ENCODE data around the gene EEF1AKMT2. TPM values are rescaled to one million over a fixed set of nuclear protein-coding genes. Genes with fewer than 3 reads are reported as not detected.

Gene EEF1AKMT2
- total and polyA plus RNA-seq, 4 experiments from 2014 or later = 18.2 to 31.1 (median 22.1) TPM

- CTCF ChIA-PET (ENCODE audit: partially characterized antibody) = interaction anchor here (0.9 kb wide), 1 partner anchor 232 kb away, joined by 3 read pairs; no protein-coding TSS in a partner anchor
These were observed 29.4 kb downstream of the EEF1AKMT2 start for GRCh38 chr10:124762281-124762680.

DNA sequence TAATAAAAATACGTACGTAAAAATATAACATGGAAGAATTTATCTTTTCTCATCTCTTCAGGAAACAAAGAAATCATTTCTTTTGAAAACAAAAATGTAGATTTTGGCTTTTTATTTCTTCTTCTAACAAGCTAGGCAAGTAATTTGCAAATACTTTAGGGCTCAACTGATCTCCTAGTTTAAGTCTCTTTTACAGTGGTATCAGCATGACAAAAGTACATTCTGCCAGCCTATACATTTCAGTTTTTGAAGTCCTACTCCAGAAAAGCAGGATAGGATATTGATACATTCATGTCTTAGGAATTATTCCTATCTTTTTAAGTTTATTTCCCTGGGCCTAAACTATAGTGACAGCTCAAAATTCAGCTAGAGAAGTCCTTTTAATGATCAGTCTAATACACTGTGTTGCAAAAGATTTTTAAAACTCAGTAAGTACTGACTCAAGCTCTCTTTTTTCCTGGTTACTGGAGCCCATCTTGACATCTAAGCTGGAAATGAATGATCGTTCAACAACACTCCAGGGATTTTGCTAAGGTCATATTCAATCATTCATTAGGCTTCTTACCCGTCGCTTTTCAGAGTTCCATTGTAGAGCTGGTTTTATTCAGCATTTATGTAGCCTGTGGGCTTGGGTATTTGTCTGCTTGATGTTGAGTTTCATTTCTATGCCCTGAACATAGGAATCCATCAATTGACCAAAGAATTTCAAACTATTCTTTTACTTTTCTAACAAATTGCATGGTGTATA is 35.4 kb downstream of the EEF1AKMT2 start:
- peaks cover 0 to 3% (median 2%) of the 10 kb centered on the region in 4 donors for H3K4me1 Mint-ChIP-seq
- H3K36me3 ChIP-seq (ENCODE audit: insufficient read depth, low read length) = peaks cover 12% of the 10 kb centered on the region
- H3K27ac ChIP-seq (ENCODE audit: low read depth, low read length) = no peak overlapping the region
- H3K4me1 ChIP-seq (ENCODE audit: insufficient read depth, low read length) = no peaks in the 10 kb centered on the region
- H3K9me3 ChIP-seq (ENCODE audit: control insufficient read depth in 1 of 2, low read length in 2 of 2) = no peaks in the 10 kb centered on the region
- H3K4me3 Mint-ChIP-seq = no peak overlapping the region
- H3K4me3 ChIP-seq (ENCODE audit: low read length in 2 of 2) = no peak overlapping the region
- no peak for DNase-seq
- CTCF ChIA-PET (ENCODE audit: partially characterized antibody) = interaction anchor here (0.8 to 1.7 kb wide), 6 partner anchors 10 to 218 kb away, joined by 3 to 19 read pairs (median 4); no protein-coding TSS in a partner anchor
- H3K36me3 Mint-ChIP-seq = peaks cover 24 to 53% of the 10 kb centered on the region in 2 donors
- H3K9me3 Mint-ChIP-seq = no peaks in the 10 kb centered on the region
- POLR2A ChIA-PET (ENCODE audit: partially characterized antibody) = interaction anchor here (1.0 kb wide), 1 partner anchor 129 kb away, joined by 3 read pairs; no protein-coding TSS in a partner anchor
- no peaks in the 10 kb centered on the region for H3K27me3 Mint-ChIP-seq
- H3K27me3 ChIP-seq (ENCODE audit: insufficient read depth, low read length) = no peaks in the 10 kb centered on the region
- no peak overlapping the region for H3K27ac Mint-ChIP-seq
- intact Hi-C loops (cut with micrococcal nuclease) = no loop called here

More at GRCh38 chr10:124762281-124762680, 29.4 kb downstream of the EEF1AKMT2 start:
- Histone ChIP-seq H3K36me3 (ENCODE audit: insufficient read depth, low read length) (peaks cover 7% of the 10 kb centered on the region), H3K27ac (ENCODE audit: low read depth, low read length) (no peak overlapping the region), H3K4me3 (ENCODE audit: low read length in 2 of 2) (no peak overlapping the region), H3K4me1 (ENCODE audit: insufficient read depth, low read length) (no peaks in the 10 kb centered on the region), H3K9me3 (ENCODE audit: control insufficient read depth in 1 of 2, low read length in 2 of 2) (no peaks in the 10 kb centered on the region), H3K27me3 (ENCODE audit: insufficient read depth, low read length) (no peaks in the 10 kb centered on the region)
- Mint-ChIP-seq H3K27ac (no peak overlapping the region), H3K27me3 (no peaks in the 10 kb centered on the region), H3K9me3 (no peaks in the 10 kb centered on the region), H3K4me3 (no peak overlapping the region), H3K36me3 (peaks cover 31 to 51% of the 10 kb centered on the region in 2 donors), H3K4me1 (peaks cover 0 to 3% (median 0%) of the 10 kb centered on the region in 4 donors)
- intact Hi-C loops (cut with micrococcal nuclease) = no loop called here
- DNase-seq = no peak
- POLR2A ChIA-PET (ENCODE audit: partially characterized antibody) = no interaction called here

DNA sequence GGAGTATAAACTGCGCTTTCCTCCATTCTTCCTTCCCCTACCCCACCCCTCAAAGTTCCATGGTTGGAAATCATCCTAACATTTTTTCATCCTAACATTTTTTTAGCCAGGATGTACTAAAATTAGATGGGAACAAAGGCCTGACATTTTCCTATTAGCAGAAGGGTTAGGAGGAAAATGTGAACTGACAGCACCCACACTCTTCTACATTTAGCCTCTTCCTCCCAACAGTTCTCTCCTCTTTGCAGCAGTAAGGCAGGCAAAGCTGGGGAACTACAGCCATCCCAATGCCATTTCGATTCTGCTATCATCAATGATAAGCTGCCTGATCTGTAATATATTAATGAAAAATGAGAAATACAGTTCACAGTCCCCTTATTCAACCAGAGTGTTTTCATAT is 36.1 kb downstream of the EEF1AKMT2 start:
- no peaks in the 10 kb centered on the region for H3K9me3 Mint-ChIP-seq
- Histone ChIP-seq H3K27ac (ENCODE audit: low read depth, low read length) (no peak overlapping the region), H3K4me1 (ENCODE audit: insufficient read depth, low read length) (no peaks in the 10 kb centered on the region), H3K36me3 (ENCODE audit: insufficient read depth, low read length) (peaks cover 12% of the 10 kb centered on the region), H3K9me3 (ENCODE audit: control insufficient read depth in 1 of 2, low read length in 2 of 2) (no peaks in the 10 kb centered on the region), H3K4me3 (ENCODE audit: low read length in 2 of 2) (no peak overlapping the region), H3K27me3 (ENCODE audit: insufficient read depth, low read length) (no peaks in the 10 kb centered on the region)
- H3K4me3 Mint-ChIP-seq = no peak overlapping the region
- H3K4me1 Mint-ChIP-seq = peaks cover 0 to 3% (median under 1%) of the 10 kb centered on the region in 4 donors
- DNase-seq = no peak
- intact Hi-C loops (cut with micrococcal nuclease) = no loop called here
- no peak overlapping the region for H3K27ac Mint-ChIP-seq
- H3K36me3 Mint-ChIP-seq = peaks cover 22 to 46% of the 10 kb centered on the region in 2 donors
- ChIA-PET CTCF (ENCODE audit: partially characterized antibody) (interaction anchor here (1.3 to 1.8 kb wide), 6 partner anchors 9 to 217 kb away, joined by 3 to 19 read pairs (median 4); no protein-coding TSS in a partner anchor), POLR2A (ENCODE audit: partially characterized antibody) (interaction anchor here (1.5 kb wide), 1 partner anchor 36 kb away, joined by 3 read pairs; the partner anchor contains the start of gene EEF1AKMT2)
- H3K27me3 Mint-ChIP-seq = no peaks in the 10 kb centered on the region

DNA sequence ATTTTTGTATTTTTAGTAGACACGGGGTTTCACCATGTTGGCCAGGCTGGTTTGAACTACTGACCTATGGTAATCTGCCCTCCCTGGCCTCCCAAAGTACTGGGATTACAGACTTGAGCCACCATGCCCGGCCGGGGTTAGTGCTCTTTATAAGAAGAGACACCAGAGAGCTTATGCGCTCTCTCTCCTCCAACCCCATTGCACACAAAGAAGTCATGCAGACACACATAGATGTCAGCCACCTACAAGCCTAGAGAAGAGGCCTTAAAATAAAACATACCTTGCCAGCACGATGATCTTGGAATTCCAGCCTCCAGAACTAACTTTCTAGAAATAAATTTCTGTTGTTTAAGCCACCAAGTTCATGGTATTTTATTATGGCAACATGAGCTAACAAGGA is 37.5 kb downstream of the EEF1AKMT2 start:
- no peaks in the 10 kb centered on the region for H3K27me3 Mint-ChIP-seq
- peaks cover 16 to 34% of the 10 kb centered on the region in 2 donors for H3K36me3 Mint-ChIP-seq
- no peak overlapping the region for H3K4me3 Mint-ChIP-seq
- ChIA-PET POLR2A (ENCODE audit: partially characterized antibody) (interaction anchor here (1.5 kb wide), 1 partner anchor 37 kb away, joined by 3 read pairs; the partner anchor contains the start of gene EEF1AKMT2), CTCF (ENCODE audit: partially characterized antibody) (interaction anchor here (1.6 to 1.8 kb wide), 2 partner anchors 8 to 13 kb away, joined by 5 to 8 read pairs; no protein-coding TSS in a partner anchor)
- H3K27ac Mint-ChIP-seq = peak overlapping the region in 1 of 7 donors; percentile 53
- peaks cover 3 to 5% (median 4%) of the 10 kb centered on the region in 4 donors for H3K4me1 Mint-ChIP-seq
- DNase-seq = no peak
- Histone ChIP-seq H3K27me3 (ENCODE audit: insufficient read depth, low read length) (no peaks in the 10 kb centered on the region), H3K4me1 (ENCODE audit: insufficient read depth, low read length) (peaks cover 4% of the 10 kb centered on the region), H3K4me3 (ENCODE audit: low read length in 2 of 2) (no peak overlapping the region), H3K27ac (ENCODE audit: low read depth, low read length) (no peak overlapping the region), H3K9me3 (ENCODE audit: control insufficient read depth in 1 of 2, low read length in 2 of 2) (no peaks in the 10 kb centered on the region), H3K36me3 (ENCODE audit: insufficient read depth, low read length) (peaks cover 11% of the 10 kb centered on the region)
- no peaks in the 10 kb centered on the region for H3K9me3 Mint-ChIP-seq
- intact Hi-C loops (cut with micrococcal nuclease) = no loop called here

DNA sequence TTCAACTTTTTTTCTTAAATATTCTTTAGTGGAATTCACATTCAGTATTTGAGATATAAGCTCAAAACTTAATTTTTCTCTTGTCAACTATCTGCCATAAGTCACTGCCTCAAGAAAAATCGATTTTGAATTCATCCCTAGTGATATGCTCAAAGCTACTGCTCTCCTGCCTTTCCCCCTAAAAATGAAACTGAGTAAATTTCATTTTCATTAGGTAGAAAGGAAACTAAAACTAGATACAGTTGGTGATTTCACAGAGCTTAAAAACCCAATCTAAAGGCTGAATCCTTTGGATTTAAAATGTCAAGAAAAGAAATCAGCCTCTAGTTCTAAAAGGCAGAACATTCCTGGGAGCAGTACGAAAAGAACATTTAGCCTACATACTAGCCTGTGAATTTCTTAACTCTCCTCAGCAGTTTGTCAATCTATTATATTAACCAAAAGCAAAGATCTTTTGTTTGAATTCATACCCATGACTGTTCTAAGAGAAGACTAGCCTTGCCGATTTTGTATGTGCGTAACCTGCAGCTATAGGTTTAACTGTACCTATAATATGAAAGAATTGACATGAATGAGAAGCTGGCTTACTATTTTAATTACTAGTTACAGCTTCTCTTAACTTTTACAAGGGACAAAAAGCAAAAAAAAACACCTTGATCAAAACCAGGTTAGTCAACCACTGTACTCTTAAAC is 42.6 kb downstream of the EEF1AKMT2 start:
- Mint-ChIP-seq H3K9me3 (no peaks in the 10 kb centered on the region), H3K36me3 (peaks cover under 1 to 9% of the 10 kb centered on the region in 2 donors), H3K4me3 (no peak overlapping the region), H3K27me3 (no peaks in the 10 kb centered on the region), H3K27ac (peak overlapping the region in 6 of 7 donors; percentile 18 to 79 (median 42)), H3K4me1 (peaks cover 11 to 20% (median 18%) of the 10 kb centered on the region in 4 donors)
- no peak overlapping the region for H3K4me3 ChIP-seq (ENCODE audit: low read length in 2 of 2)
- H3K9me3 ChIP-seq (ENCODE audit: control insufficient read depth in 1 of 2, low read length in 2 of 2) = no peaks in the 10 kb centered on the region
- H3K27ac ChIP-seq (ENCODE audit: low read depth, low read length) = no peak overlapping the region
- H3K27me3 ChIP-seq (ENCODE audit: insufficient read depth, low read length) = no peaks in the 10 kb centered on the region
- intact Hi-C loops (cut with micrococcal nuclease) = no loop called here
- peaks cover 15% of the 10 kb centered on the region for H3K4me1 ChIP-seq (ENCODE audit: insufficient read depth, low read length)
- no peak for DNase-seq
- ChIA-PET CTCF (ENCODE audit: partially characterized antibody) (interaction anchor here (0.7 to 6.8 kb wide), 12 partner anchors 11 to 754 kb away, joined by 3 to 256 read pairs (median 4); partner anchors contain the start of gene EEF1AKMT2), POLR2A (ENCODE audit: partially characterized antibody) (interaction anchor here (1.3 to 1.4 kb wide), 2 partner anchors 43 to 121 kb away, joined by 3 to 4 read pairs; partner anchors contain the start of gene EEF1AKMT2)
- H3K36me3 ChIP-seq (ENCODE audit: insufficient read depth, low read length) = no peaks in the 10 kb centered on the region

GRCh38 chr10:124748166-124748565 is 43.5 kb downstream of the EEF1AKMT2 start:
- Histone ChIP-seq H3K36me3 (ENCODE audit: insufficient read depth, low read length) (no peaks in the 10 kb centered on the region), H3K27ac (ENCODE audit: low read depth, low read length) (no peak overlapping the region), H3K4me3 (ENCODE audit: low read length in 2 of 2) (no peak overlapping the region), H3K27me3 (ENCODE audit: insufficient read depth, low read length) (no peaks in the 10 kb centered on the region), H3K4me1 (ENCODE audit: insufficient read depth, low read length) (peaks cover 15% of the 10 kb centered on the region), H3K9me3 (ENCODE audit: control insufficient read depth in 1 of 2, low read length in 2 of 2) (no peaks in the 10 kb centered on the region)
- intact Hi-C loops (cut with micrococcal nuclease) = no loop called here
- peaks cover 11 to 20% (median 18%) of the 10 kb centered on the region in 4 donors for H3K4me1 Mint-ChIP-seq
- H3K27ac Mint-ChIP-seq = peak overlapping the region in 3 of 7 donors; percentile 54 to 73 (median 60)
- peaks cover 0 to 7% of the 10 kb centered on the region in 2 donors for H3K36me3 Mint-ChIP-seq
- H3K4me3 Mint-ChIP-seq = no peak overlapping the region
- no peaks in the 10 kb centered on the region for H3K9me3 Mint-ChIP-seq
- CTCF ChIA-PET (ENCODE audit: partially characterized antibody) = interaction anchor here (0.8 to 6.8 kb wide), 13 partner anchors 8 to 753 kb away, joined by 3 to 256 read pairs (median 4); partner anchors contain the start of gene EEF1AKMT2
- POLR2A ChIA-PET (ENCODE audit: partially characterized antibody) = interaction anchor here (1.0 to 1.5 kb wide), 4 partner anchors 16 to 216 kb away, joined by 3 to 4 read pairs (median 3); partner anchors contain the start of gene EEF1AKMT2
- H3K27me3 Mint-ChIP-seq = no peaks in the 10 kb centered on the region
- no peak for DNase-seq
